MM.1S (cell line): ENCODE results near the gene LZIC.

Experiments used
- CTCF ChIP-seq: fragments of 300-600 bp; sonication (generic); IDR thresholded peaks from 2 replicates; pipeline ENCODE4 v1.5.1; 2016; ENCODE audit warnings: antibody characterized with exemption, low read length, mixed read lengths
- EZH2 ChIP-seq: fragments of 300-600 bp; sonication (generic); optimal IDR thresholded peaks from 2 replicates; pipeline ENCODE3; 2017; ENCODE audit warnings: low read depth, mild to moderate bottlenecking, antibody characterized with exemption, low read length, mixed read lengths
- EZH2phosphoT487 ChIP-seq: fragments of 300-600 bp; sonication (generic); IDR thresholded peaks from 2 replicates; pipeline ENCODE4 v1.6.1; 2018; ENCODE audit warnings: antibody characterized with exemption, low read length

DNA sequence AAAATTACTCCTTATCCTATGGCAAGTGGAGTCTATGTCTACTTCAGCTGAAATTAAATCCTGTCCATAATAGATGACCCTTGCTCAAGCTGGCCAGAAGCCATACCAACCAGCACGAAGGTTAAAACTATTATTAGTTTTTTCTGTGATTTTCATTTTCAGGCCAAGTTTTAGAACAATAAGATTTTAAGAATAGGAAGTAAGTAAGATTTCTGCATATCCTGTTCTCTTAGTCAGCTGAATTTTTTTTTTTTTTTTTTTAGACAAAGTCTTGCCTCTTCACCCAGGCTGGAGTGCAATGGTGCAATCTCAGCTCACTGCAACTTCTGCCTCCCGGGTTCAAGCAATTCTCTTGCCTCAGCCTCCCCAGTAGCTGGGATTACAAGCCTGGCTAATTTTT is 47.8 kb upstream of the LZIC start:
- TF ChIP-seq CTCF: no peak
- TF ChIP-seq EZH2: no peak
- no peak for TF ChIP-seq EZH2phosphoT487
